ENCODE data around the gene TERF2IP.

TERF2IP gene

DNA sequence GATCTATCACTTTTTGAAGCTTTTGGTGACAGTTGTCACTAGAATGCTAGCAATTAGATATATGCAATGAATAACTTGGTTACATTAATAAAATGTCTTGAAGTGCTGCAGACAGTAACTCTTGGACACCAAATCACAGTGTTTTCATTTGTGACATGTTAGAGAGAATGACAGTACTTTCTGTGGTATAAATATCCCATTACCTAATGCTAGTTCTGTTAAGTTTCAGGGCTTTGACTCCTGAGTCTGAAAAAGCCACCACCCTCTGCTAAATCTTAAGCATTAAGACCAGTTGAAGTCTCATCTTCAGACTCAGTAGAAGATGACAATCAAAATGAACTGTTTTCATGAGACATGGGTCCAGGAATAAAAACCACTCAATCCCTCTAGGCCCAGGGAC is 39.8 kb downstream of the TERF2IP start:
- peaks cover 19% of the 10 kb centered on the region for H3K36me3 Mint-ChIP-seq (ENCODE audit: low read depth)
- TF ChIP-seq, protein P1, sequence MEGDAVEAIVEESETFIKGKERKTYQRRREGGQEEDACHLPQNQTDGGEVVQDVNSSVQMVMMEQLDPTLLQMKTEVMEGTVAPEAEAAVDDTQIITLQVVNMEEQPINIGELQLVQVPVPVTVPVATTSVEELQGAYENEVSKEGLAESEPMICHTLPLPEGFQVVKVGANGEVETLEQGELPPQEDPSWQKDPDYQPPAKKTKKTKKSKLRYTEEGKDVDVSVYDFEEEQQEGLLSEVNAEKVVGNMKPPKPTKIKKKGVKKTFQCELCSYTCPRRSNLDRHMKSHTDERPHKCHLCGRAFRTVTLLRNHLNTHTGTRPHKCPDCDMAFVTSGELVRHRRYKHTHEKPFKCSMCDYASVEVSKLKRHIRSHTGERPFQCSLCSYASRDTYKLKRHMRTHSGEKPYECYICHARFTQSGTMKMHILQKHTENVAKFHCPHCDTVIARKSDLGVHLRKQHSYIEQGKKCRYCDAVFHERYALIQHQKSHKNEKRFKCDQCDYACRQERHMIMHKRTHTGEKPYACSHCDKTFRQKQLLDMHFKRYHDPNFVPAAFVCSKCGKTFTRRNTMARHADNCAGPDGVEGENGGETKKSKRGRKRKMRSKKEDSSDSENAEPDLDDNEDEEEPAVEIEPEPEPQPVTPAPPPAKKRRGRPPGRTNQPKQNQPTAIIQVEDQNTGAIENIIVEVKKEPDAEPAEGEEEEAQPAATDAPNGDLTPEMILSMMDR (IDR thresholded peaks at IDR 0.05; ENCODE audit: unreplicated experiment in 3 of 3) = no peak
- H3K9me3 Mint-ChIP-seq = peaks cover 35% of the 10 kb centered on the region
- no peak overlapping the region for H3K4me3 Mint-ChIP-seq
- H3K27me3 Mint-ChIP-seq (ENCODE audit: low read depth) = no peaks in the 10 kb centered on the region
- no peak overlapping the region for H3K27ac Mint-ChIP-seq
- H3K4me1 Mint-ChIP-seq = no peaks in the 10 kb centered on the region

DNA sequence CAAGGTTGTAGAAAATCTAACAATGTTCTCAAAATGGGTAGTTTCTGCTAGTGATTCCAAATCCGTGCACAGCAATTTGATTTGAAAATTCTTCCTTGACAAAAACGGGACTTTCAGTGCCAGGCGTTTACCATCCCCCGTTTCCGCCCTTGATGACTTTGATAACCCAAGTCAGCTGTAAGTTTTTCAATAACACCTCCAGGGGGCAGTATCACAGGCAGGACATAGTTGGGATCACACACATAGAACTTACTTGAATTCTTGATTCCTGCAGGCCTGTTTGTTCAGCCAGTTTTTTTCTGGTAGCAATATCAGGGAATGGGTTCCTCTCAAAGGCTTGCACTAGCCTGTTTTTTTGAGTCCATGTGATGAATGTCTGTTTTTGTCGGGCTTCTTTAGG is 48.1 kb downstream of the TERF2IP start:
- Mint-ChIP-seq H3K36me3 (ENCODE audit: low read depth) (no peaks in the 10 kb centered on the region), H3K9me3 (peaks cover 5% of the 10 kb centered on the region), H3K27ac (no peak overlapping the region), H3K4me3 (no peak overlapping the region), H3K4me1 (no peaks in the 10 kb centered on the region), H3K27me3 (ENCODE audit: low read depth) (no peaks in the 10 kb centered on the region)
- TF ChIP-seq, protein P1 (IDR thresholded peaks at IDR 0.05; ENCODE audit: unreplicated experiment in 3 of 3) = no peak

DNA sequence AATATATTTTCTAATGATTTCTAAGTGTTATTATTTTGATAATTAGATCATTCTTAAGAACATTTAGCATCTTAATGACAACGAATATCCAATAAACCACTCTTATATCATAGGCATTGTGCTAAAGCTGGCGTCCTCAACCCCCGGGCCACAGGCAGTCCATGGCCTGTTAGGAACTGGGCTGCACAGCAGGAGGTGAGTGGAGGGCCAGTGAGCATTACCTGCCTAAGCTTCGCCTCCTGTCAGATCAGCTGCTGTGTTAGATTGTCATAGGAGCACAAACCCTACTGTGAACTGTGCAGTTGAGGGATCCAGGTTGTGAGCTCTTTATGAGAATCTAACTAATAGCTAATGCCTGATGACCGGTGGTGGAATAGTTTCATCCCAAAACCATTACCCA is 50.0 kb downstream of the TERF2IP start:
- Mint-ChIP-seq H3K9me3 (no peaks in the 10 kb centered on the region), H3K27me3 (ENCODE audit: low read depth) (no peaks in the 10 kb centered on the region), H3K4me3 (no peak overlapping the region), H3K36me3 (ENCODE audit: low read depth) (no peaks in the 10 kb centered on the region), H3K4me1 (no peaks in the 10 kb centered on the region), H3K27ac (no peak overlapping the region)
- TF ChIP-seq, protein P1 (IDR thresholded peaks at IDR 0.05; ENCODE audit: unreplicated experiment in 3 of 3) = no peak

DNA sequence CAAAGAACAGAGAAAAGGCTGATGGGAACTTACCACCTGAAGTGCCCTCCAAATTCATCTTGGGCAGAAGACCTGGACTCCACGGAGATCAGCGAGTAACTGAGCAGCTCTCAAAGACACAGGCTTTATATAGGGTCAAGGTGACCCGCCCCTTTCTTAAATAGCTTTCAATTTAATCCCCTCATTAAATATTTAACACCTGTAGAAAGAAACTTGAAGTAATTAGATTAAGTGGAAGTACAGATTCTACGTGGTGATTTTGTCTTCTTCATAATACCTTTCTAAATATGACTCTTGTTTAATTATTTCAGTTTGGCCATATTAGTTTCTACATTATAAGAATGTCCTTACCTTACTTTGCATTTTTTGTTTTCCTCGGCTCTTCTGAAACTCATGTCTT is 53.8 kb downstream of the TERF2IP start, which contains the start of gene DUXB:
Gene DUXB (minus strand): TSS at position 101 of the 400 bp plus-strand sequence. CDS start 43 bp downstream, at position 58.
- no peak within 1 kb of the TSS for H3K4me3 Mint-ChIP-seq
- peaks cover 4% of the 10 kb centered on the region for H3K9me3 Mint-ChIP-seq
- H3K36me3 Mint-ChIP-seq (ENCODE audit: low read depth) = no peaks in the 10 kb centered on the region
- no peaks in the 10 kb centered on the region for H3K27me3 Mint-ChIP-seq (ENCODE audit: low read depth)
- H3K27ac Mint-ChIP-seq = no peak within 1 kb of the TSS
- no peaks in the 10 kb centered on the region for H3K4me1 Mint-ChIP-seq
- TF ChIP-seq, protein P1 (IDR thresholded peaks at IDR 0.05; ENCODE audit: unreplicated experiment in 3 of 3) = no peak

DNA sequence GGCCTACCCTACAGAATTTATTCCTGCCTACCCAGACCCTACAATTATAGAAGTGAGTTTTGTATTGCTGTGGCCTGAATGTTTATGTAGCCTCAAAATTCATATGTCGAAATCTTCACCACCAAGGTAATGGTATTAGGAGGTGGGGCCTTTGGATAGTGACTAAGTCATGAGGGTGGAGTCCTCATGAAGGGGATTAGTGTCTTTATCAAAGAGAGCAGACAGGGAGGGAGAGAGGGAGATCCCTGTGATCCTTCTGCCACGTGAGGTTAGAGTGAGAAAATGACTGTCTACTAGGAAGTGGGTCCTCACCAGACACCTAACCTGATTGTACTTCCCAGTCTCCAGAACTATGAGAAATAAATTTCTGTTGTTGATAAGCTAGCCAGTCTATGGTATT is 54.7 kb downstream of the TERF2IP start:
- H3K36me3 Mint-ChIP-seq (ENCODE audit: low read depth) = no peaks in the 10 kb centered on the region
- H3K4me3 Mint-ChIP-seq = no peak overlapping the region
- no peak overlapping the region for H3K27ac Mint-ChIP-seq
- no peaks in the 10 kb centered on the region for H3K4me1 Mint-ChIP-seq
- TF ChIP-seq, protein P1 (IDR thresholded peaks at IDR 0.05; ENCODE audit: unreplicated experiment in 3 of 3) = no peak
- no peaks in the 10 kb centered on the region for H3K27me3 Mint-ChIP-seq (ENCODE audit: low read depth)
- peaks cover 6% of the 10 kb centered on the region for H3K9me3 Mint-ChIP-seq

DNA sequence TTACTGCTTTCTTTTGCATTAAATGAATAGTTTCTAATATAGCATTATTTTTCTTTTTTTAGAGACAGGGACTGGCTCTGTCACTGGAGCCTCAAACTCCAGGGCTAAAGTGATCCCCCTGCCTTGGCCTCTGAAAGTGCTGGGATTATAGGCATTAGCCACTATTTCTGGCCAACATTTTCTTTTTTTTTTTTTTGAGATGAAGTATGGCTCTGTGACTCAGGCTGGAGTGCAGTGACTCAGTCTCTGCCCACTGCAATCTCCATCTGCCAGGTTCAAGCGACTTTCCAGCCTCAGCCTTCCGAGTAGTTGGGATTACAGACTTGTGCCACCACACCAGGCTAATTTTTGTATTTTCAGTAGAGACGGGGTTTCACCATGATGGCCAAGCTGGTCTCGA is 55.7 kb downstream of the TERF2IP start:
- TF ChIP-seq, protein P1 (IDR thresholded peaks at IDR 0.05; ENCODE audit: unreplicated experiment in 3 of 3) = no peak
- H3K36me3 Mint-ChIP-seq (ENCODE audit: low read depth) = no peaks in the 10 kb centered on the region
- peaks cover 8% of the 10 kb centered on the region for H3K9me3 Mint-ChIP-seq
- H3K4me3 Mint-ChIP-seq = no peak overlapping the region
- H3K4me1 Mint-ChIP-seq = no peaks in the 10 kb centered on the region
- H3K27me3 Mint-ChIP-seq (ENCODE audit: low read depth) = no peaks in the 10 kb centered on the region
- H3K27ac Mint-ChIP-seq = no peak overlapping the region

Data from nephron (organoid).